HG03025 (cell line): ENCODE data around the gene ADRA2C.
"Not testable (repeated sequence)": the region's sequence is repeated elsewhere in the genome, so short reads cannot be mapped to it uniquely, and the experiment has no call there.

Experiments
- ATAC-seq: cut with Tn5 transposase; IDR thresholded peaks from one replicate; pipeline ENCODE4 v1.9.1; 2021; ENCODE audit warnings: mild to moderate bottlenecking, moderate library complexity; ENCODE audit not compliant: unreplicated experiment, low FRiP score

ADRA2C gene

DNA sequence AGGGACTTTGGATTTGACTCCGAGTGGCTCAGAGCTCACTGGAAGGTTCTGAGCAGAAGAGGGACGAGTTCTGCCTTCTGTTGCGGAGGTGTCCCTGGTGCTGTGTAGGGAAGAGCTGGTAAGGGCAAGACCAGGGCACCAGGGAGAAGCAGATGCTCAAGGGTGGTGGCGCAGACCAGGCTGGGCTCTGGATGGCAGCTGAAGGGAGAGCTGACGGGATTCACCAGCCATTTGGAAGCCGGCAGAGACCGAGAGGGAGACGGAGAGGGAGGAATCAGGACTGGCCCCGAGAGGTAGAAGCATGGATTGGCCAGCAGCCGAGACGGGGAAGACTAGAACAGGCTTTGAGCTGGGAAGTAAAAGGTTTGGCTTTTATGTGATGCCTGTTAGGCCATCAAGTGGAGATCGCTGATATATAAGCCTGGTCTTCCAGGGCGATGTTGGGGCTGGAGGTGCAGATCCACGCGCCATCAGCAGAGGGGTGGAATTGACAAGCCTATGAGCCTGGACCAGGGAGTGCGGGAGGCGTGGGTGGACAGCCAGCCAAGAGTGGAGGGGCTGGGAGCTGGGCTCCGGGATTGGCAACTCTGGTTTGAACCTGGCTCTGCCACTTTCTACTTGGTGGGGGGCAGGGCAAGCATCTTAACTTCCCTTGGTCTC lies 43.4 kb downstream of the ADRA2C start:
- no peak for ATAC-seq

- ATAC-seq = no peak
Measured at GRCh38 chr4:3810111-3810680, 44.0 kb downstream of the ADRA2C start.

DNA sequence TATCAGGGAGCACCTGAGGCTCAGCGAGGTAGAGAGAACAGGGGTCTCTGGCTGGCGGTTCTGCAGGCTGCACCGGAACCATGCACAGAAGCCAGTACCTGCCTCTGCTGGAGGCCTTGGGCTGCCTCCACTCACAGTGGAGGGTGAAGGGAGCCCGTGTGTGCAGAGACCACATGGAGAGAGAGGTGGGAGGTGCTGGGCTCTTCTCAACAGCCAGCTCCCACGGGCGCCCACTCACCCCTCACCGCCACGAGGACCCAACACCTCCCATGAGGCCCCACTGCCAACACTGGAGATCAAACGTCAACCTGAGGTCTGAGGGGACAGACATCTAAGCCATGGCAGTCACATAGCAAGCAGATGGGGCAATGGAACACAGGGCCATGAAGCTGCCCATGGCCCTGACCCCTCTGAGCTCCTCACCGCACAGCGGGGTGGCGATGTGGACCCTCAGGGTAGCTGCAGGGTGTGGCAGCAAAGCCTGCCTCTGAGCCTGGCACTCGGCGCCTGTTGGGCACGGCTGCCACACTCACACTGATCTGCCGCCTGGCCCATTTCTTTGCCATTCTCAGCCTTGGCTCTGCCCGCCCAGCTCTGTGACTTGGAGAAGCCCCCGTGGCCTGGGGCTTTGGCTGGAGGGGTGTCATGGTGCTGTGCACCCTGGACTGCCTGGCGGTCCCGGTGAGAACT lies 44.8 kb downstream of the ADRA2C start:
- ATAC-seq = no peak

- no peak for ATAC-seq
Measured at GRCh38 chr4:3811621-3812020, 45.4 kb downstream of the ADRA2C start.

DNA sequence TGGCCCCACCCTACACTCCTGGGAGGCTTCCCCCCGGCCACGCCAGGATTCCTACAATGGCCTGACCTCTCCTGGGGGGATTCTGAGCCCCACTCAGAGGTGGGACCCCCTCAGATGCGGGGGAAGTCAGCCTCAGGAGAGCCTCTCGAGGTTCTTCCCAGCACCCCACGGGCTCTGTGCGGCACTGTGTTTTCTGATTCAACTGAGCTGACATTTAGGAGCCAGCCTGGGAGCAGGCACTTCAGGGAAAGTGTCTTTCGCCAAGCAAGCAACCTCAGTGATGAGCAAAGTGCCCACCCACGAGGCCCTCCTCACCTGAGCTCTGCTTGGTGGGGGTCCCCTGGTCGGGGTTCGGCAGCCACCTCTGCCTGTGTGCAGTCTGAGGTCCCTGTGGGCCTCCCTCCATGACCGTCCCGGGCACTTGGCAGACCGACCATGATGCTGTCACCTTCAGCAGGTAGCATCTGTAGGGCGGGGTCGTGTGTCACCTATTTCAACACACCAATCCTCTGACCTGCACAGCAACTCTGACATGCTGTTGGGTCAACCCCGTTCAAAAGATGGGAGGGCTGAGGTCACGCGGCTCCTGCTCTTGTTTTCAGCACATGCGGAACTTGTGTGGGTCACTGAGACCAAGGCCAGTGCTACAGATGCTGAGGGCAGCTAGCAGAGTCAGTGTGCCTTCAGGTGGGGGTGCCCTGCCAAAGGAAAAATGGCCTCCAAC lies 46.2 kb downstream of the ADRA2C start:
- ATAC-seq = no peak

DNA sequence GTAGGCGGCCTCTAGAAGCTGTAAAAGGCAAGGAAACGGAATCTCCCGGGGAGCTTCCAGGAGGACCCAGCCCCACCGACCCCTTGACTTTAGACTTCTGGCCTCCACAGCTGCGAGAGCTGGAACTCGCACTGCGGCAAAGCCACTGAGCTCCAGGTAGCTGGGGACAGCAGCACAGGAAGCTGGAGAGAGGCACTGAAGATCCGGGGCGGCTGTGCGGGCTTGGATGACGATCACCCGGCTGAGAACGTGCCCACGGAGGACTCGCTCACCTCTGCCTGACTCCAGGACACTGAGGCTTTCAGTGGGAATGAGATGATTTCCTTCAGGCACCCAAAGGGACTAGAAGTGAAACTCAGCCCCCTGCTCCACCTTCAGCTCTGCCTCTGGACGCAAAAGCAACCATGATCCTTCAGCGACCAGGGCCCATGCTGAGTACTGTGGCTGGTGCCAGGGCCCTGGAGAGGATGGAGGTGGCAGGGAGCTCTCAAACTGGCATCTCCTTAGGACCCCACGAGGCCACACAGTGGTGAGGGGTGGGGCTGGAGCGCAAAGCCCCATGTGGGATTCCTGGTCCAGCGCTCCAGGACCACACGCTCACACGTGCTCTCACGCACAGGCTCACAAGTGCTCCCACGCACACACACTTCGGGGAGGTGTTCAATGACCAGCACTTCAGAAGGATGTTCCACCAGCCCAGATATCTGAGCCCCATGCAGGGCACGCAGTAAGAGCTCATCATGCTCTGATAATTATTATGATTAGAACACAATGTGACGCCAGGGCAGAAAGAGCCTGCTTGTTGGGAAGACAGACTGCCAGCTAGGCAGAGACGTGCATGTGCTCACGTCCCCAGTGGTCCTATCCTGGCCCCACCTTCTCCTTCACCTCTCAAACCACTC lies 47.2 kb downstream of the ADRA2C start:
- no peak for ATAC-seq

GRCh38 chr4:3814053-3814570 lies 47.9 kb downstream of the ADRA2C start:
- no peak for ATAC-seq

DNA sequence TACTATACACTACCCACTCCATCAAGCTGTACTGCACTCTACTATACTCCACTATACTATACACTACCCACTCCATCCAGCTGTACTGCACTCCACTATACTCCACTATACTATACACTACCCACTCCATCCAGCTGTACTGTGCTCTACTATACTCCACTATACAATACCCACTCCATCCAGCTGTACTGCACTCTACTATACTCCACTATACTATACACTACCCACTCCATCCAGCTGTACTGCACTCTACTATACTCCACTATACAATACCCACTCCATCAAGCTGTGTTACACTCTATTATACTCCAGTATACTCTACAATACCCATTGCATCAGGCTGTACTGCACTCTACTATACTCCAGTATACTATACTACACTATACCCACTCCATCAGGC lies 48.7 kb downstream of the ADRA2C start:
- not testable (repeated sequence) for ATAC-seq

DNA sequence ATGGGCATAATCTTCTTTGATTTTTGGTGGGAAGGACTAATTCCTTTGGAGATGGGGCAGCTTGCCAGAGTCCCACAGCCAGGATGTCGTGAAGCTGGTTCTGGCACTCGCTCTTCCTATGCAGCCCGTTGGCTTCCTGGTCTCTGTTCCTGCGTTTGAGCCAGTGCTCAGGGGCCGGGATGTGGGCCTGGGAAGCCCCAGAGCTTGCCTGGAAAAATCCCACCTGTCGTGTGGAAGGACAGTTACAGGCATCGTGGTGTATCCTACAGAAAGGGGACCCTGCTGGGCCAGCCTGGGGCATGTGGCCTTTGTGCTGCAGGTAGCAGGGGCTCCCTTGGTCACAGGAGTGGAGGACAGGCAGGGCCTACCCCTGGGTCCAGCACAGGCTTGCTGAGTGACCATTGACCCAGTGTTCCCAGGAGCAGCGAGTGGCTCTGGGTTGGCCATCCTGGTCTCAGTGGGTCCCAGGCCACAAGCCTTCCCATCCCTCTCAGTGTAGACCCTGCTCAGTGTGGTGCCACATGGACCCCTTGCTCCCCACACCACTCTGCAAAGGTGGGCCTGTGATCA lies 50.2 kb downstream of the ADRA2C start:
- no peak for ATAC-seq

DNA sequence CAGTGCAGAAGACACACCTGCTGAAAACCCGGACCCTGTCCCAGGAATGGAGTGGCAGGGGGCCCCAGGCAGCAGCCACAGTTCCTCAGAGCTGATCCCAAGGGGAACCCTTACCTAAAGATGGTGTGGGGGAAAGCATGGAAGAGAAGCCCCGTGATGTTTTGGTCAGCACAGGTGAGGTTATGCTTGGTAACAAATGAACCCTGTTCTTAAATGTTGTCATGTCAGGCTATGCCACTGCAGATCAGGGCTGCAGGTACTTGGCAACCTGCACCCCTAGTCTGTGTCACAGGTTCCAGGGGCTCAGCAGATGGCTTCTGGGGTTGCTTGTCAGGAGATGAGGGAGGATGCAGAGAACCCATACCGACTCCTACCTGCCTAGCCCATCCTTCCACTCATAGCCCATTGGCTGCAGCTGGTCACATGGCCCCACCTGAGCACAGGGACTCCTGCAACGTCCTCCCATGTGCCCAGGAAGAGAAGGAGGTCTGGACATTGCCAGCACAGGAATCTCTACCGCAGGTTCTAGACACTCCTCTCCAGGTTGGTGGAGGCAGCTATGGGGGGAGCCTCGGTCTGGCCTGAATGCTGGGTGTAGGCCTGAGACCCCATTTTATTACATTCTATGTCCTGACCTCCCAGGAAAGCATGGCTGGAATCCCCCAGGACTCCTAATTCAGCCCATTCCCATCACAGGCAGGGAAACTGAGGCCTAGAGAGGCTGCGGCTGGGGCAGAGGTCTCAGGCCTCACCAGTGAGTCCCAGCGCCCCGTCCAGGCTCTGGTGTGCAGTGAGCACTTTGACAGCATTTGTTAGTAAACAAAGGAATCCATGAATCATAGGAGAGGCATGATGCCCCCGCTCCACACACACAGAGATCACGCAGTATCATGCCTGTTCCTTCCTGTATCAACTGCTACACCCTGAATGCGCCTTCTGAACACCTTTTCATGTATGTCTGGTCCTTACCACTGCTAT lies 51.1 kb downstream of the ADRA2C start:
- ATAC-seq = no peak
